GM18505 (cell line): ENCODE measurements around the gene CD79A.

ENCODE experiments used
- ATAC-seq: cut with Tn5 transposase; IDR thresholded peaks from one replicate; pipeline ENCODE4 v1.9.1; 2021; ENCODE audit not compliant: unreplicated experiment
- POLR2A ChIP-seq: IDR thresholded peaks from 4 replicates; pipeline ENCODE4 v1.6.1; 2011; ENCODE audit warnings: borderline replicate concordance; ENCODE audit not compliant: insufficient read depth, insufficient read length; ENCODE audit errors: extremely low read depth

Gene CD79A

GRCh38 chr19:41853768-41854167, 23.3 kb upstream of the CD79A start:
- no peak for ATAC-seq
- no peak for TF ChIP-seq POLR2A

GRCh38 chr19:41859213-41859617, 17.9 kb upstream of the CD79A start:
- no peak for ATAC-seq
- no peak for TF ChIP-seq POLR2A

GRCh38 chr19:41859618-41860418, 17.3 kb upstream of the CD79A start, which contains the start of gene RPS19:
TSS of gene RPS19 (plus strand) at chr19:41860255. CDS start at chr19:41860775, 520 bp downstream.
- ATAC-seq, result peak; percentile 73
- peak; percentile 95 for TF ChIP-seq POLR2A

- ATAC-seq, result no peak
- no peak for TF ChIP-seq POLR2A
Measured at GRCh38 chr19:41860419-41861115, 16.5 kb upstream of the CD79A start.

- no peak for ATAC-seq
- TF ChIP-seq POLR2A, result no peak
Measured at GRCh38 chr19:41861116-41861768, 15.8 kb upstream of the CD79A start.

GRCh38 chr19:41861846-41862245, 15.2 kb upstream of the CD79A start:
- no peak for TF ChIP-seq POLR2A
- ATAC-seq, result no peak

GRCh38 chr19:41862445-41862986, 14.6 kb upstream of the CD79A start:
- ATAC-seq, result no peak
- peak; percentile 6 for TF ChIP-seq POLR2A

- ATAC-seq, result no peak
- TF ChIP-seq POLR2A, result no peak
Measured at GRCh38 chr19:41863209-41863931, 13.7 kb upstream of the CD79A start.

- no peak for ATAC-seq
- no peak for TF ChIP-seq POLR2A
Measured at GRCh38 chr19:41864374-41864773, 12.7 kb upstream of the CD79A start.

- peak; percentile 32 for TF ChIP-seq POLR2A
- ATAC-seq, result no peak
Measured at GRCh38 chr19:41866284-41866683, 10.8 kb upstream of the CD79A start.

GRCh38 chr19:41868120-41868988, 8.7 kb upstream of the CD79A start:
- TF ChIP-seq POLR2A, result peak; percentile 35
- ATAC-seq, result no peak

GRCh38 chr19:41868989-41869300, 8.1 kb upstream of the CD79A start:
- ATAC-seq, result no peak
- no peak for TF ChIP-seq POLR2A
